Neural cell (in vitro differentiated cells): Measurements from ENCODE around the gene DTWD1.
"Not testable (repeated sequence)": the region's sequence is repeated elsewhere in the genome, so short reads cannot be mapped to it uniquely, and the experiment has no call there.

Experiments used
- CTCF ChIP-seq: fragments of 450-650 bp; IDR thresholded peaks from 2 replicates; pipeline ENCODE4 v1.5.1; 2014; ENCODE audit warnings: antibody characterized with exemption, mild to moderate bottlenecking, moderate library complexity; ENCODE audit not compliant: poor library complexity, severe bottlenecking
- EP300 ChIP-seq: fragments of 450-650 bp; conservative IDR thresholded peaks from 2 replicates; pipeline ENCODE4 v1.6.1; 2014; ENCODE audit warnings: antibody characterized with exemption, mild to moderate bottlenecking, moderate library complexity; ENCODE audit not compliant: poor library complexity, severe bottlenecking
- EZH2 ChIP-seq: fragments of 200-600, 300-800 bp; shearing (Covaris generic), sonication (generic); IDR thresholded peaks from 2 replicates; pipeline ENCODE4 v1.6.1; 2014; ENCODE audit warnings: antibody characterized with exemption, low read length, borderline replicate concordance, mild to moderate bottlenecking; ENCODE audit not compliant: insufficient read depth, poor library complexity, severe bottlenecking
- POLR2AphosphoS5 ChIP-seq: IDR thresholded peaks from 2 replicates; pipeline ENCODE4 v1.6.1; 2012
- RAD21 ChIP-seq: fragments of 450-650 bp; conservative IDR thresholded peaks from 2 replicates; pipeline ENCODE4 v1.6.1; 2014; ENCODE audit warnings: antibody characterized with exemption, mild to moderate bottlenecking, moderate library complexity
- REST ChIP-seq: IDR thresholded peaks from 2 replicates; pipeline ENCODE4 v1.6.1; 2012; ENCODE audit warnings: borderline replicate concordance
- SMC3 ChIP-seq: fragments of 450-650 bp; conservative IDR thresholded peaks from 2 replicates; pipeline ENCODE4 v1.6.1; 2014; ENCODE audit warnings: antibody characterized with exemption, mild to moderate bottlenecking, moderate library complexity; ENCODE audit not compliant: poor library complexity

GRCh38 chr15:49702982-49703381 lies 82.1 kb downstream of the DTWD1 start:
- not testable (repeated sequence) for TF ChIP-seq CTCF, EP300, POLR2AphosphoS5, REST, SMC3, EZH2, RAD21
